ENCODE results near the gene SPDYE6.
A peak's percentile ranks its signal among the peaks of the same experiment; 100 is the strongest.
"Not testable (repeated sequence)": the region's sequence is repeated elsewhere in the genome, so short reads cannot be mapped to it uniquely, and the experiment has no call there.

The SPDYE6 gene, protein sequence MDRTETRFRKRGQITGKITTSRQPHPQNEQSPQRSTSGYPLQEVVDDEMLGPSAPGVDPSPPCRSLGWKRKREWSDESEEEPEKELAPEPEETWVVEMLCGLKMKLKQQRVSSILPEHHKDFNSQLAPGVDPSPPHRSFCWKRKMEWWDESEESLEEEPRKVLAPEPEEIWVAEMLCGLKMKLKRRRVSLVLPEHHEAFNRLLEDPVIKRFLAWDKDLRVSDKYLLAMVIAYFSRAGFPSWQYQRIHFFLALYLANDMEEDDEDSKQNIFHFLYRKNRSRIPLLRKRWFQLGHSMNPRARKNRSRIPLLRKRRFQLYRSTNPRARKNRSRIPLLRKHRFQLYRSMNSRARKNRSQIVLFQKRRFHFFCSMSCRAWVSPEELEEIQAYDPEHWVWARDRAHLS

DNA sequence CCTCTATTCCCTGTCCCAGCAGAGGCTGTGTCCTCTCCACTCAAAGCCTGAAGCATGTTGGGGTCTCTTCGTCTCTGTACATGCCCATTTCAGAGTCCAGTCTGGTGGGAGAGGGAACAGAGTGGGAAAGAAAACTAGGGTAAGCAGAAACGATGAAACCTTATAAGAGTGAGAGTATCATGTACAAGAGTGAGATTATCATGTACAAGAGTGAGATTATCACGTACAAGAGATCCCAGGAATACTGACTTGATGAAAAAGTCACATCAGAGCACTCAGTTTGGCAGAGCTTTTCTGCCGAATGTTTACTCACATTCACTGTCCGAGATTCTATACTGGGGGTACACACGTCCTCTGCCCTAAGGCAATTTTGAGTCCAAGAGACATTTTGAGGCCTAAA lies at the start of gene SPDYE6:
Gene SPDYE6, minus strand, starts transcription at position 101 of the 400 bp plus-strand sequence. CDS start 421 bp downstream, outside the sequence.
- not testable (repeated sequence) for H3K4me2 ChIP-seq (ENCODE audit: low read length); H3K27ac ChIP-seq (ENCODE audit: low read length); H3K9me3 ChIP-seq (ENCODE audit: insufficient read depth, low read length); H3K36me3 ChIP-seq (replicated peaks; ENCODE audit: low read depth, low read length); H3K4me3 ChIP-seq (ENCODE audit: low read length); H2AFZ ChIP-seq (ENCODE audit: low read depth, low read length); H3K4me1 ChIP-seq (ENCODE audit: low read length); H3K9ac ChIP-seq (ENCODE audit: low read length); H3K79me2 ChIP-seq (ENCODE audit: low read length); H4K20me1 ChIP-seq (ENCODE audit: insufficient read depth, low read length); H3K27me3 ChIP-seq (ENCODE audit: low read depth, low read length)

DNA sequence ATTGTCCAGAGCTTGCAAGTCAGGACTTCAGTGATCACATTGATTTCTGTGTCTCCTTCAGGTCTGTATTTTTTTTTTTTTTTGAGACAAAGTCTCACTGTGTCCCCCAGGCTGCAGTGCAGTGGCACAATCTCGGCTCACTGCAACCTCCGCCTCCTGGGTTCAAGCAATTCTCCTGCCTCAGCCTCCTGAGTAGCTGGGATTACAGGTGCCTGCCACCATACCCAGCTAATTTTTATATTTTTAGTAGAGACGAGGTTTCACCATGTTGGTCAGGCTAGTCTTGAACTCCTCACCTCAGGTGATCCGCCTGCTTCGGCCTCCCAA lies 48.6 kb upstream of the SPDYE6 start:
- not testable (repeated sequence) for H3K79me2 ChIP-seq (ENCODE audit: low read length); H4K20me1 ChIP-seq (ENCODE audit: insufficient read depth, low read length); H3K9ac ChIP-seq (ENCODE audit: low read length); H3K9me3 ChIP-seq (ENCODE audit: insufficient read depth, low read length); H3K4me2 ChIP-seq (ENCODE audit: low read length); H2AFZ ChIP-seq (ENCODE audit: low read depth, low read length); H3K27me3 ChIP-seq (ENCODE audit: low read depth, low read length); H3K27ac ChIP-seq (ENCODE audit: low read length); H3K4me3 ChIP-seq (ENCODE audit: low read length)
- peaks cover 12% of the 10 kb centered on the region for H3K4me1 ChIP-seq (ENCODE audit: low read length)
- H3K36me3 ChIP-seq (replicated peaks; ENCODE audit: low read depth, low read length) = peaks cover 42% of the 10 kb centered on the region

DNA sequence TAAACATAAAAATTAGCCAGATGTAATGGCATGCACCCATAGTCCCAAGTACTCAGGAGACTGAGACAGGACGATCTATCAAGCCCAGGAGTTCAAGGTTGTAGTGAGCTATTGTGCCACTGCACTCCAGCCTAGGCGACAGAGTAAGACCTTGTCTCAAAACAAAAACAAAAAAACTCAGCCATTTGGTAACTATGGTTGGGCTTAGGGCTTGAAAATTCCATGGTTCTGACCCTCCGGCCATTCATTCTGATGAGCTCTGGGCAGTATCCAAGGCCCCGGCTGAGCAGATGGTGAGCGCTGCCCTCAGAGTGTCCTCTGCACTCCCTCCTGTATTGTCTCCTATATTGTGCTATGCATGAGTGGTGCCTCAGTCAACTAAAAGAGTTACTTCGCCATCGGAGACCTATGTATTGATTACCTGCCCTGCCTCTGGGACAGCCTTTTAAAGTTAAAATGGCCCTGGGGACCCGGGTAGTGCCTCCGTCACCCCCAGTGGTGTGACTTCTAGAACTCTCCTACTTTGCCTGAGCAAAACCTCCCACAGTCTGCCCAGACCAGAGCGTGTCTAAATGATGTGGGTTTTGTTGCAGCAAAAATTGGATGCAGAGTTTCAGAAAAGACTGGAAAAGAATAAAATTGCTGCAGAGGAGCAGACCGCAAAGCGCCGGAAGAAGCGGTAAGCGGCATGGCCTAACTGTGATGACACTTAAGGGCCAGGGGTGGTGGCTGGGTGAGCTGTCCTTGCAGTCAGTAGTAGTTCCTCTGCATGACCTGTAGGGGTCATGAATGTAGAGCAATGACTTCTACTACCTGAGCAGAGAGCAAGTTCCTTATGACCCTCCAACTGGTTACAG lies 48.0 kb upstream of the SPDYE6 start:
- peaks cover 42% of the 10 kb centered on the region for H3K36me3 ChIP-seq (replicated peaks; ENCODE audit: low read depth, low read length)
- H3K4me3 ChIP-seq (ENCODE audit: low read length) = no peak overlapping the region
- H3K27me3 ChIP-seq (ENCODE audit: low read depth, low read length) = no peaks in the 10 kb centered on the region
- H3K4me2 ChIP-seq (ENCODE audit: low read length) = no peak overlapping the region
- TF ChIP-seq, protein P1, sequence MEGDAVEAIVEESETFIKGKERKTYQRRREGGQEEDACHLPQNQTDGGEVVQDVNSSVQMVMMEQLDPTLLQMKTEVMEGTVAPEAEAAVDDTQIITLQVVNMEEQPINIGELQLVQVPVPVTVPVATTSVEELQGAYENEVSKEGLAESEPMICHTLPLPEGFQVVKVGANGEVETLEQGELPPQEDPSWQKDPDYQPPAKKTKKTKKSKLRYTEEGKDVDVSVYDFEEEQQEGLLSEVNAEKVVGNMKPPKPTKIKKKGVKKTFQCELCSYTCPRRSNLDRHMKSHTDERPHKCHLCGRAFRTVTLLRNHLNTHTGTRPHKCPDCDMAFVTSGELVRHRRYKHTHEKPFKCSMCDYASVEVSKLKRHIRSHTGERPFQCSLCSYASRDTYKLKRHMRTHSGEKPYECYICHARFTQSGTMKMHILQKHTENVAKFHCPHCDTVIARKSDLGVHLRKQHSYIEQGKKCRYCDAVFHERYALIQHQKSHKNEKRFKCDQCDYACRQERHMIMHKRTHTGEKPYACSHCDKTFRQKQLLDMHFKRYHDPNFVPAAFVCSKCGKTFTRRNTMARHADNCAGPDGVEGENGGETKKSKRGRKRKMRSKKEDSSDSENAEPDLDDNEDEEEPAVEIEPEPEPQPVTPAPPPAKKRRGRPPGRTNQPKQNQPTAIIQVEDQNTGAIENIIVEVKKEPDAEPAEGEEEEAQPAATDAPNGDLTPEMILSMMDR (IDR thresholded peaks at IDR 0.05; ENCODE audit: low read depth, low read length) = peak; percentile 72
- no peak for TF ChIP-seq EZH2phosphoT487 (IDR thresholded peaks at IDR 0.05; ENCODE audit: low read depth)
- H3K4me1 ChIP-seq (ENCODE audit: low read length) = peaks cover 12% of the 10 kb centered on the region
- H4K20me1 ChIP-seq (ENCODE audit: insufficient read depth, low read length) = no peaks in the 10 kb centered on the region
- no peak overlapping the region for H2AFZ ChIP-seq (ENCODE audit: low read depth, low read length)
- H3K79me2 ChIP-seq (ENCODE audit: low read length) = no peaks in the 10 kb centered on the region
- H3K9ac ChIP-seq (ENCODE audit: low read length) = no peak overlapping the region
- no peak overlapping the region for H3K27ac ChIP-seq (ENCODE audit: low read length)
- H3K9me3 ChIP-seq (ENCODE audit: insufficient read depth, low read length) = no peaks in the 10 kb centered on the region

DNA sequence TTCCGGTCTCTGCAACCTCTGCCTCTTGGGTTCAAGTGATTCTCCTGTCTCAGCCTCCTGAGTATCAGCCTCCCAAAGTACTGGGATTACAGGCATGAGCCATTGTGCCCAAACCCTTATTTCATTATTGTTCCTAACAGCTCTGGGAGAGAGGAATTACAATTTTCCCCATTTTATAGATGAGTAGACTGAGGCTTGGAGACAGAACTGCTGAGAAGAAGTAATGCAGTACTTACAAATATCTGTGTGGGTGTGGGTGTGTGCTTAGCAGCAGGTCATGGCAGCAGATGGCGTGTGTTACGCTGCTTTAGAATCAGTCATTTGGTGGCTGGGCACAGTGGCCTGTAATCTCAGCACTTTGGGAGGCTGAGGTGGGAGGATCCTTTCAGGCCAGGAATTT lies 47.3 kb upstream of the SPDYE6 start:
- no peak overlapping the region for H3K9ac ChIP-seq (ENCODE audit: low read length)
- H2AFZ ChIP-seq (ENCODE audit: low read depth, low read length) = no peak overlapping the region
- H3K4me1 ChIP-seq (ENCODE audit: low read length) = peaks cover 11% of the 10 kb centered on the region
- no peak overlapping the region for H3K4me2 ChIP-seq (ENCODE audit: low read length)
- no peaks in the 10 kb centered on the region for H4K20me1 ChIP-seq (ENCODE audit: insufficient read depth, low read length)
- no peaks in the 10 kb centered on the region for H3K79me2 ChIP-seq (ENCODE audit: low read length)
- TF ChIP-seq, protein P1 (IDR thresholded peaks at IDR 0.05; ENCODE audit: low read depth, low read length) = no peak
- no peak for TF ChIP-seq EZH2phosphoT487 (IDR thresholded peaks at IDR 0.05; ENCODE audit: low read depth)
- H3K9me3 ChIP-seq (ENCODE audit: insufficient read depth, low read length) = no peaks in the 10 kb centered on the region
- H3K27ac ChIP-seq (ENCODE audit: low read length) = no peak overlapping the region
- no peaks in the 10 kb centered on the region for H3K27me3 ChIP-seq (ENCODE audit: low read depth, low read length)
- peaks cover 43% of the 10 kb centered on the region for H3K36me3 ChIP-seq (replicated peaks; ENCODE audit: low read depth, low read length)
- no peak overlapping the region for H3K4me3 ChIP-seq (ENCODE audit: low read length)

DNA sequence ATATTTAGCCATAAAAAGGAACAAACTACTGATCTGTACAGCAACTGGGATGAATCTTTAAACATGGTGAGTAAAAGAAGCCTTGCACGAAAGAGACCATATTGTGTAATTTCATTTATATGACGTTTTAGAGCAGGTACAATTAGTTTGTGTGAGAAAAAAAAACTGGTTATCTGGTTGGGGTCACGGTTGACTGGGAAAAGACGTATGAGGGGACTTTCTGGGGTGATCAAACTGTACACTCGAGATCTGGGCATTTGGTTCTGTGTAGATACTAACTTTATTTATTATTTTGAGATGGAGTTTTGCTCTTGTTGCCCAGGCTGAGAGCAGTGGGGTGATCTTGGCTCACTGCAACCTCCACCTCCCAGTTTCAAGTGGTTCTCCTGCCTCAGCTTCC lies 44.1 kb upstream of the SPDYE6 start:
- Histone ChIP-seq H3K4me3 (ENCODE audit: low read length) (no peak overlapping the region), H3K9me3 (ENCODE audit: insufficient read depth, low read length) (no peaks in the 10 kb centered on the region), H3K4me1 (ENCODE audit: low read length) (peaks cover 13% of the 10 kb centered on the region), H3K4me2 (ENCODE audit: low read length) (no peak overlapping the region), H3K36me3 (replicated peaks; ENCODE audit: low read depth, low read length) (peaks cover 30% of the 10 kb centered on the region), H3K27me3 (ENCODE audit: low read depth, low read length) (no peaks in the 10 kb centered on the region), H3K79me2 (ENCODE audit: low read length) (peaks cover 14% of the 10 kb centered on the region), H3K9ac (ENCODE audit: low read length) (no peak overlapping the region), H3K27ac (ENCODE audit: low read length) (no peak overlapping the region), H4K20me1 (ENCODE audit: insufficient read depth, low read length) (no peaks in the 10 kb centered on the region), H2AFZ (ENCODE audit: low read depth, low read length) (no peak overlapping the region)
- TF ChIP-seq, protein P1 (IDR thresholded peaks at IDR 0.05; ENCODE audit: low read depth, low read length) = no peak
- TF ChIP-seq EZH2phosphoT487 (IDR thresholded peaks at IDR 0.05; ENCODE audit: low read depth) = no peak

All from OCI-LY3 (cell line).